Measurements from ENCODE around the gene PTPRN2. TPM values are rescaled to one million over a fixed set of nuclear protein-coding genes. Genes with fewer than 3 reads are reported as not detected.

Gene PTPRN2
- total and polyA plus RNA-seq, 8 donors, result 4.9 to 136 (median 46.8) TPM

DNA sequence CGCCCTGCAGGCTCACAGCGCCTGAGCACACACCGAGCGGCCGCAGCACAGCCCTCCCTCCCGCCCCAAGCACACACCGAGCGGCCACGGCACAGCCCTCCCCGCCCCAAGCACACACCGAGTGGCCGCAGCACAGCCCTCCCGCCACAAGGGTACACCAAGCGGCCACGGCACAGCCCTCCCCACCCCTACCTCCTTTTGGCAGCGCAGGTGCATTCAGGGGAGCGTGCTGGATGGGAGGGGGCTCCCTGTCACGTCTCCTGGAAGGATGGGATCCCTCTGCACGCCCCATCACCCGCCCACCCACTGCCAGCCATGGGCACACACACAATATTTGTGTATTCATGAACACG is 768.2 kb downstream of the PTPRN2 start:
- Histone ChIP-seq H3K36me3 (no peaks in the 10 kb centered on the region), H3K27ac (no peak overlapping the region), H3K4me3 (no peak overlapping the region), H3K9me3 (no peaks in the 10 kb centered on the region), H3K4me1 (no peaks in the 10 kb centered on the region), H3K27me3 (peaks cover 0 to 14% (median 0%) of the 10 kb centered on the region in 3 donors)
- intact Hi-C loops (cut with DNase I; ENCODE audit: low total_unique reads), result no loop called here
- TF ChIP-seq EP300 (IDR thresholded peaks at IDR 0.05) (no peak), POLR2A (IDR thresholded peaks at IDR 0.05) (no peak), POLR2AphosphoS5 (IDR thresholded peaks at IDR 0.05) (no peak)
- TF ChIP-seq, protein P1, sequence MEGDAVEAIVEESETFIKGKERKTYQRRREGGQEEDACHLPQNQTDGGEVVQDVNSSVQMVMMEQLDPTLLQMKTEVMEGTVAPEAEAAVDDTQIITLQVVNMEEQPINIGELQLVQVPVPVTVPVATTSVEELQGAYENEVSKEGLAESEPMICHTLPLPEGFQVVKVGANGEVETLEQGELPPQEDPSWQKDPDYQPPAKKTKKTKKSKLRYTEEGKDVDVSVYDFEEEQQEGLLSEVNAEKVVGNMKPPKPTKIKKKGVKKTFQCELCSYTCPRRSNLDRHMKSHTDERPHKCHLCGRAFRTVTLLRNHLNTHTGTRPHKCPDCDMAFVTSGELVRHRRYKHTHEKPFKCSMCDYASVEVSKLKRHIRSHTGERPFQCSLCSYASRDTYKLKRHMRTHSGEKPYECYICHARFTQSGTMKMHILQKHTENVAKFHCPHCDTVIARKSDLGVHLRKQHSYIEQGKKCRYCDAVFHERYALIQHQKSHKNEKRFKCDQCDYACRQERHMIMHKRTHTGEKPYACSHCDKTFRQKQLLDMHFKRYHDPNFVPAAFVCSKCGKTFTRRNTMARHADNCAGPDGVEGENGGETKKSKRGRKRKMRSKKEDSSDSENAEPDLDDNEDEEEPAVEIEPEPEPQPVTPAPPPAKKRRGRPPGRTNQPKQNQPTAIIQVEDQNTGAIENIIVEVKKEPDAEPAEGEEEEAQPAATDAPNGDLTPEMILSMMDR (IDR thresholded peaks at IDR 0.05), result no peak
- no peak for DNase-seq
- 73 to 85% (median 81%) methylated on average over 14 to 21 of the region's 21 CpGs for WGBS, 5 donors

DNA sequence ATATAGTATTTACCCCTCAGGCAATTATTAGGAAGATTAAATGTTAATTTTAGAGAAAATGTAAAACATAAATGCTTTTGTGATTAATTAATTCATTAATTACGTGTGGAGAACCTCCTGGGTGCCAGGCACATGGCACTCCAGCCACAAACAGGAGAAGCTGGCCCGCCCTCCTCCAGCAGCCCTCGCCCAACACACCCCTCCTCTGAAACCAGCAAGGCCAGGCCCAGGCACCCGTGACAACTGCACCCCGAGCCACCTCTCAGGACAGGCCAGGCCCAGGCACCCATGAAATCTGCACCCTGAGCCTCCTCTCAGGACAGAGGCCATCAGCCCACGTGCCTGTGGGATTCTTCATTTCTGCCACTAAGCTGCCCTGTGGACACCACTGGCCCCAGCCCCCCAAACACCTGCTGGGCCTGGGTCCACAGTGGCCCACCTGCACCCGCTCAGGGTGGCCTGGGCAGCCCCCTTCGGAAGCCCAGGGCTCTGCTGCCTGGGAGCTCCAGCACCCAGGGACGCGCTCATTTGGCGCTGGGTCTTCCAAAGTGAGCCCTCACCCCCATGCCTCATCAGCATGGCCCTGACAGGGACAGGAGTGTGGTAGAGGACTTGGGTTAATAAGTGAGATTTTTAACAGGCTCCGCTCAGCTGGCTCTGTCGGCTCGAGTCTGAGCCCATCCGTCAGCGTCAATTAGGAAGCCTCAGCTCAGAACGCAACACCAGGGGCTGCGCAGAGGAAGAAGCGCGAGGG is 768.7 kb downstream of the PTPRN2 start:
- WGBS, 5 donors, result 66 to 88% (median 81%) methylated on average over 17 to 20 of the region's 20 CpGs
- Histone ChIP-seq H3K27ac (no peak overlapping the region), H3K4me1 (no peaks in the 10 kb centered on the region), H3K27me3 (peaks cover 0 to 10% (median 0%) of the 10 kb centered on the region in 3 donors), H3K36me3 (no peaks in the 10 kb centered on the region), H3K9me3 (no peaks in the 10 kb centered on the region), H3K4me3 (no peak overlapping the region)
- TF ChIP-seq EP300 (IDR thresholded peaks at IDR 0.05), result no peak
- no peak for TF ChIP-seq POLR2A (IDR thresholded peaks at IDR 0.05)
- no peak for TF ChIP-seq POLR2AphosphoS5 (IDR thresholded peaks at IDR 0.05)
- TF ChIP-seq, protein P1 (IDR thresholded peaks at IDR 0.05), result no peak
- intact Hi-C loops (cut with DNase I; ENCODE audit: low total_unique reads), result no loop called here
- DNase-seq, result peak in 1 of 2 donors; percentile 16

DNA sequence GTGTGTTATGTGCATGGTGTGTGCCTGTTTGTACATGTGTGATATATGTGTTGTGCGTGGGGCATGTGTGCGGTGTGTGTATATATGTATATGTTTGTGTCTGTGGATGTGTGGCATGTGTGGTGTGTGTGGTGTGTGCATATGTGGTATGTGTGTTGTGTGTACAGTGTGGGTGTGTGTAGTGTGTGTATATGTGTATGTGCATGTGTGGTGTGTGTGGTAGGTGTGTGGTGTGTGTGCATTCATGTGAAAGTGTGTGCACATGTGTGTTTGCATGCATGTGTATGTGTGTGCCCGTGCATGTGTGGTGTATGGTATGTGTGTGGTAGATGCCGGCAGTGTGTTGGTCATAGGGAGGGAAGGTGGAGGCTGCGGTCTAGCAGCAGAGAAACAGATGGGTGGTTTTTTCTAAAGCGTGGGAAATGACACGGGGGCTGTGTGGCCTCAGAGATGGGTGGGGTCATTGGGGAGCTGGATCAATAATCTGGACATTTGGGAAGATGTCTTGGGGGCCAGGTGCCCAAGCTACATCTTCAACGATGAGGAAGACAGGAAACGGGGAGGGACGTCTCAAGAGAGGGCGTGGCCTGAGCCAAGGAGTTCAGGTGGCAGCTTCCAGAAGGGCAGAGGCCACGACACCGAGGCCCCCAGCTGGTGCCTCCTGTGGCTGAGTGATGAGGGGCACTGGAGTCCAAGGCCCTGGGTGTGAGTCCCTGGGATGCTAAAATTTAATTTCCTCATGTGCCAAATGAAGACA is 769.5 kb downstream of the PTPRN2 start:
- WGBS, 5 donors, result 82 to 90% (median 85%) methylated on average over 13 of the region's 13 CpGs
- no peaks in the 10 kb centered on the region for H3K9me3 ChIP-seq
- TF ChIP-seq, protein P1 (IDR thresholded peaks at IDR 0.05), result no peak
- TF ChIP-seq POLR2AphosphoS5 (IDR thresholded peaks at IDR 0.05) (no peak), EP300 (IDR thresholded peaks at IDR 0.05) (no peak), POLR2A (IDR thresholded peaks at IDR 0.05) (no peak)
- H3K27ac ChIP-seq, result no peak overlapping the region
- no peaks in the 10 kb centered on the region for H3K36me3 ChIP-seq
- peaks cover 0 to 10% (median 0%) of the 10 kb centered on the region in 3 donors for H3K27me3 ChIP-seq
- no peak overlapping the region for H3K4me3 ChIP-seq
- no peak for DNase-seq
- no peaks in the 10 kb centered on the region for H3K4me1 ChIP-seq
- intact Hi-C loops (cut with DNase I; ENCODE audit: low total_unique reads), result no loop called here

DNA sequence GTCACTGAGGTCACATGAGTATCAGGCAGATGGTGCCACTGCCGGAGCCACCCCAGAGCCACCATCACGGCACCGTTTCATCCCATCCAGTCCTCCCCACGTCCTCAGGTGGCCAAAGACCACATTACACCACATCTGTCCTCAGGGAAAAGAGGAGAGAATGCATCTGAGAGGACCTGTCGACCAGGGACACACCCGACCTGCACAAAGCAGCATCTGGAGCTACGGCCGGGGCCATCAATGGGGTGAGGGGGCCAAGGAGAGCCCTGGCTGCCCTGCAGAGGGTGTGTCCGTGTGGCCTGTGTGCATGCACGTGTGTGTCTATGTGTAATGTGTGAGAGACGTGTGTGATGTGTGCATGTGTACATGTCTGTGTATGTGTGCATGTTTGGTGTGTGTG is 770.2 kb downstream of the PTPRN2 start:
- DNase-seq, result no peak
- TF ChIP-seq, protein P1 (IDR thresholded peaks at IDR 0.05), result no peak
- TF ChIP-seq POLR2A (IDR thresholded peaks at IDR 0.05) (no peak), POLR2AphosphoS5 (IDR thresholded peaks at IDR 0.05) (no peak), EP300 (IDR thresholded peaks at IDR 0.05) (no peak)
- no peaks in the 10 kb centered on the region for H3K9me3 ChIP-seq
- H3K4me1 ChIP-seq, result no peaks in the 10 kb centered on the region
- intact Hi-C loops (cut with DNase I; ENCODE audit: low total_unique reads), result no loop called here
- no peak overlapping the region for H3K4me3 ChIP-seq
- H3K27ac ChIP-seq, result no peak overlapping the region
- H3K36me3 ChIP-seq, result no peaks in the 10 kb centered on the region
- WGBS, 5 donors, result 84 to 87% (median 87%) methylated on average over 8 to 11 of the region's 11 CpGs
- peaks cover 0 to 10% (median 0%) of the 10 kb centered on the region in 3 donors for H3K27me3 ChIP-seq
